GM12891 (cell line): ENCODE measurements around the gene SGF29.
"Not testable (repeated sequence)": the region's sequence is repeated elsewhere in the genome, so short reads cannot be mapped to it uniquely, and the experiment has no call there.

ENCODE experiments used
- PAX5 ChIP-seq: IDR thresholded peaks from 2 replicates; pipeline ENCODE4 v1.6.1; 2011; ENCODE audit warnings: low read length, moderate library complexity, mild to moderate bottlenecking; ENCODE audit not compliant: insufficient read depth, severe bottlenecking
- POLR2A ChIP-seq: IDR thresholded peaks from 2 replicates; pipeline ENCODE4 v1.6.1; 2011; ENCODE audit warnings: low read depth, low read length, control low read depth
- POLR2AphosphoS5 ChIP-seq: IDR thresholded peaks from 2 replicates; pipeline ENCODE4 v1.6.1; 2011; ENCODE audit warnings: low read depth, low read length, control low read depth
- POU2F2 ChIP-seq: IDR thresholded peaks from 2 replicates; pipeline ENCODE4 v1.6.1; 2011; ENCODE audit warnings: low read depth, mild to moderate bottlenecking, control low read depth, low read length, moderate library complexity
- TAF1 ChIP-seq: IDR thresholded peaks from 2 replicates; pipeline ENCODE4 v1.6.1; 2011; ENCODE audit warnings: low read depth, low read length, control low read depth

- not testable (repeated sequence) for TF ChIP-seq POLR2A, POLR2AphosphoS5, TAF1, POU2F2, PAX5
These were observed 55.3 kb downstream of the SGF29 start for GRCh38 chr16:28608867-28609596.
